ENCODE results near the gene PMS1.
A peak's percentile ranks its signal among the peaks of the same experiment; 100 is the strongest.
"Not testable (repeated sequence)": the region's sequence is repeated elsewhere in the genome, so short reads cannot be mapped to it uniquely, and the experiment has no call there.

The PMS1 gene

DNA sequence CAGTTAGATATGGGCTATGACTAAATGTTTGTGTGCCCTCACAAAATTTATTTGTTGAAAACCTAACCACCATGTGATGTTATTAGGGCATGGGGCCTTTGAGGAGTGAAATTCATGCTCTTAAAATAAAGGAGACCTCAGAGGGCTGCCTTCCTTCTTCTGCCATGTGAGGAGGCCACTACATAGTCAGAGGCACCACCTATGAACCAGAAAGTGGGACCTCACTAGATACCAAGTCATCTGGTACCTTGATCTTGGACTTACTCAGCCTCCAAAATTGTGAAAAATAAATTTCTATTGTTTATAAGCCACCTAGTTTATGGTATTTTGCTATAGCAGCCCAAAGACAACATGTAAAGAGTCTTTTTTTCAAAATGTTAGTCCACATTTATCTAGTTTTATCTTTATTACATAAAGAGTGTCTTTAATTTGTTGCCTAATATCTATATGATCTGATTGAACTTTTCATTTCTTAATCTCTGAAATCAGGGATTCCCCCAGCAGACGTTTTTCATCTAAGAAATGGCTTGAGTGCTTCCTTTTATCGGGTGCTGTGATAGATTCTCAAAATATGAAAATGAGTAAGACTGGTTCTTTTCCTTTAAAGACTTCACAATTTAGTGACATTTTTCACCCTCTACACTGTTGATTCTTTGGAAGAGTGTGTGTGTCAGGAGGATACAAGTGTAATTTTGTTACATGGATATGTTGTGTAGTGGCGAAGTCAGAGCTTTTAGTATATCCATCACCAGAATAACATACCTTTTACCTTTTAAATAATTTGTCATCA is 34.2 kb downstream of the PMS1 start:
- no peak for DNase-seq

DNA sequence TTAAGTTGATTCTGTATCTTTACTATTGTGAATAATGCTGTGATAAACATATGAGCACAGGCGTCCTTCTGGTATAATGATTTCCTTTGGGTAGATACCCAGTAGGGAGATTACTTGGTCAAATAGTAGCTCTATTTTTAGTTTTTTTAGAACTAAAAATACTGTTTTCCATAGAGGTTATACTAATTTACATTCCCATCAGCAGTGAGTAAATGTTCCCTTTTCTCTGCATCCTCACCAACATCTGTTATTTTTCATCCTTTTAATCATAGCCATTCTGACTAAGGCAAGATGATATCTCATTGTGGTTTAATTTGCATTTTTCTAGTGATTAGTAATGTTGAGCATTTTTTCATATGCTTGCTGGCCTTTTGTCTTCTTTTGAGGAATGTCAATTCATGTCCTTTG is 35.1 kb downstream of the PMS1 start:
- no peak for DNase-seq

DNA sequence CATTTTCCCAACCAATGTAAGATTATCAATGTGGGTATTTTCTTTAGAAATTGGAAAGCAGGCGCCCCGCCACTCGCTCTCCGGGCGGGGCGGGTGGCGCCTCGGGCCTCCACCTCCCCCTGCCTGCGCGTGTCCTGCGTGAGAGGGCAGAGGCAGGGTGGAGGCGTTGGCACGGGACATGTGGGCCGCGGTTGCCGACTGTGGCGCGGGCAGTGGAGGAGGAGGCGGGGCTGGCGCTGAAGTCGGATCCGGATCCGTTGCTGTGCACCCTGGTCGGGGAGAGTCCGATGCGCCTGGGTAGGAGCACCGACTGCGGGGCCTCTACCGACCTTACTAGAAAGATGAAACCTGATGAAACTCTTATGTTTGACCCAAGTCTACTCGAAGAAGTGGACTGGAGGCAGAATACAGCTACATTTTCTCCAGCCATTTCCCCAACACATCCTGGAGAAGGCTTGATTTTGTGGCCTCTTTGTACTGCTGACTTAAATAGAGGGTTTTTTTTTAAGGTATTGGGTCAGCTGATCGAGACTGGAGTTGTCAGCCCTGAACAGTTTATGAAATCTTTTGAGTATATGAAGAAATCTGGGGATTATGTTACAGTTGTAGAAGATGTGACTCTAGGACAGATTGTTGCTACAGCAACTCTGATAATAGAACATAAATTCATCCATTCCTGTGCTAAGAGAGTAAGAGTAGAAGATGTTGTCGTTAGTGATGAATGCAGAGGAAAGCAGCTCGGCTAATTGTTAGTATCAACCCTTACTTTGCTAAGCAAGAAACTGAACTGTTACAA is 37.9 kb downstream of the PMS1 start:
- DNase-seq = no peak

DNA sequence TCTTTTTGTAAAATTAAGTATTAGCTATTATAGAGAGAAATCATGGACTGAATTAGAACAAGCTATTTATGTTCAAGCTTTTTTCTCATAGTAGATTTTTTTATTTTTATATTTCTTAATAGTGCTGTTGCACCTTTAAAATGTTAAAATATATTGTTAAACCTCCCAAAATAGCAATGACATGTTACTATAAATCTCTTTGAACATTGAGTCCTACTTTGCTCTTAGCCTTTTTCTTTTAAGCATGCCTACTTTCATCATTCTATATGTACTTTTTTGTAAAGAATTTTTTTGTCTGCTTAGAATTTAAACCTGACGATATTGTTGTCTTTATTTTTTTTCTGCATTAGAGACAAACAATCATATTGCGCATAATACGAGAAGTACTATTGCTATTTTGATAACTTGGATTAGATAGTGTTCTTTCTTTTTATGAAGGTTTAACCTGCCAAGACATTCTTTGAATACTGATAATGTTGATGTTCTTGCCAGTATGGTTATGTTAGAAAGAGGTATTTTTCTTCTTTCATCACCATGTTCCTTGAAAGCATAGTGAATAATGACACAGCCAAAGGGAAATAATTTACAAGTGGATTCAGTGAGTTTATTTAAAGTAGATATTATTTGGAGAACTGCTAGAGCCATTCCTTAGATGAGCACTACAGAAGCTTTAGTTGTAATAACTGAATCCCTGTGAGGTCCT is 40.6 kb downstream of the PMS1 start:
- DNase-seq = no peak

DNA sequence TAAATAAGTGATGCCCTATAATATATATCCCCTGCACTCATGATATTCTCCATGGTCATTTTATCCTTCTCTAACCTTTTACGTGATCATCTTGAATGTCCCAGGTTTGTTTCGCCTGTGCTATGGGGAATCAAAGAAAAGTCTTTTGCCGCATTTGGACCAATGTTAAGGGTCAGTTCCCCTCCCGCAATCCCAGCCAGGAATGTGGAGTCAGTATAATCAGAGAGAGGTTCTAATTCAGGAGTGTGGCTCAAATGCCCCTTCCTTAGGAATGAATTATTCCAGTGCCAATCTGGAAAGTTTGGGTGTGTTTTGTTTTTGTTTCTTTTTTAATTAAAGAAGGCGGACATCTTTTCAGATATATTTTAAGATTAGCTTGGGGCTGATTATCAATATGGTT is 41.8 kb downstream of the PMS1 start:
- DNase-seq = no peak

DNA sequence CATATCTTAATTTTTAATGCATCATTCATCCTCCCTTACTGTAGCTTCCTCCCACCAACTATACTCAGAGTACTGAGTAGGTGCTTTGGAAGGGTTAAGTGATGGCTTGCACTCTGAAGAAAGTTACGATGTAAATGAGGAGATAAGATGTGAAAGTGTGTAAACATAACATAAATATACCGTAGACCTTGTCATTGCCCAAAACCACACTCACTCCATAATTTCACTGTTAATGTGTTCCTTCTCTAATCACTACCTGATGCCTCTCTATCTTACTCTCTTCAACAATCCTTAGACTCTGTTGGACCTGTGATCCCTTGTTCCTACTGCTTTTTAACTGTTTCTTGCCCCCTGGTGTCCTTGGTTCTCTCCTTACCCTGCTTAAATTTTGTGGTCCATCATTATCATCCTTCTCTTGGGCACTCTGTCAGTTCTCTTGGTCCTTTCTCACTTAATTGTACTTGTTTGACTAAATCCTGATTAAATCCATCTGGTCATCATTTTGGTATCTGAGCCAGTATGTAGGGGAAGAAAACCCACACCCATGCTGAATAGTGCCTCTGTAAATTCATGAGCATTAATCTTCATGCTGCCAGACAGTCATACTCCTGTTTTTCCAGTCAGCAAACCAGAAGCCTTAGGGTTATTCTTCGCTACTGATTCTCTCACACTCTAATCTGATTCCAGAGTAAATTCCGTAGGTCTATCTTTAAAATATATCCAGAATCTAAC is 45.0 kb downstream of the PMS1 start:
- DNase-seq = no peak

DNA sequence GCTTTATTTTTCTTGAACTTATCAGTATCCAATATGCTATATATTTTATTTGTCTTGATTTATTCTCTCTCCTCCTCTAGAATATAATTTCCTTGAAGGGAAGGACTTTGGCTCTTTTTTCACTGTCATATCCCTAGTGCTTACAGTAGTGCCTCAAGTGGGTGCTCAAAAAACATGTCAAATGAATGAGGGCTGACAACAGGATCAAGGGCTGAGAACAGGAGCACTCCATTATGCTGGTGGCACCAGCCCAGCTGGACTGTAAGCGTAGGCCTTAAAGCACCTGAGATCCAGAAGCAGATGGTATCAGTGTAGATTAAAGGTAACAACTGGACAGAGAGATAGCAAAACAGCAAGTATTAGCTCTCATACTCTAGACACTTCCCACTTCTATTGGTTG is 46.3 kb downstream of the PMS1 start:
- DNase-seq = peak; percentile 29

DNA sequence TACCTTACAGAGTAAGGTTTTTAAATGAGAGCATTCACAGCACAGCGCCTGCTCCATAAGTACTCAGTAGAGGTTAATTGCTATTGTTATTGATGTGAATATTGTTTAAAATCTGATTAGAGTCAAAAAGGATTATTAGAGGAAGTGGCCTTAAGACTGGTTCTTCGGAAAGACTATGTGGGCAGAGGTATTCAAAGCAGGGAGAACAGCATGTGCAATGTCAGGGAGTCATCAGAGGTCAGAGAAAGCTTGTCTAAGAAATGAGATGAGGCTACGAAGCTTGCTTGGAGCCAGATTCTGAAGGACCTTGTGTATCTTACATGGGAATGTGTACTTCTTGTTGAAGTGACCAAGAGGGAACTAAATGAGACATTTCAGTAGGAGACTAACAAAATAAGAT is 49.8 kb downstream of the PMS1 start:
- no peak for DNase-seq

DNA sequence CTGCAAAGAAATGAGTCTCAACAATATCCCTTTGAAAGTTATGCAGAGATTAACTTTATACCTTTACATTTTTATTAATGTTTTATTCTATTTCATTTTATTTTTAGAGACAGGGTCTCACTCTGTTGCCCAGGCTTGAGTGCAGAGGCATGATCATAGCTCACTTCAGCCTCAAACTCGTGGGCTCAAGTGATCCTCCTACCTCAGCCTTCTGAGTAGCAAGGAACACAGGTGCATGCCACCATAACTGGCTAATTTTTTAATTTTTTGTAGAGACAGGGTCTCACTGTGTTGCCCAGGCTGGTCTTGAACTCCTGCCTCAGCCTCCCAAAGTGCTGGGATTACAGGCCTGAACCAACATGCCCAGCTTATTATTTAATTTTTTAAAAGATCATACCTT is 50.4 kb downstream of the PMS1 start:
- not testable (repeated sequence) for DNase-seq

DNA sequence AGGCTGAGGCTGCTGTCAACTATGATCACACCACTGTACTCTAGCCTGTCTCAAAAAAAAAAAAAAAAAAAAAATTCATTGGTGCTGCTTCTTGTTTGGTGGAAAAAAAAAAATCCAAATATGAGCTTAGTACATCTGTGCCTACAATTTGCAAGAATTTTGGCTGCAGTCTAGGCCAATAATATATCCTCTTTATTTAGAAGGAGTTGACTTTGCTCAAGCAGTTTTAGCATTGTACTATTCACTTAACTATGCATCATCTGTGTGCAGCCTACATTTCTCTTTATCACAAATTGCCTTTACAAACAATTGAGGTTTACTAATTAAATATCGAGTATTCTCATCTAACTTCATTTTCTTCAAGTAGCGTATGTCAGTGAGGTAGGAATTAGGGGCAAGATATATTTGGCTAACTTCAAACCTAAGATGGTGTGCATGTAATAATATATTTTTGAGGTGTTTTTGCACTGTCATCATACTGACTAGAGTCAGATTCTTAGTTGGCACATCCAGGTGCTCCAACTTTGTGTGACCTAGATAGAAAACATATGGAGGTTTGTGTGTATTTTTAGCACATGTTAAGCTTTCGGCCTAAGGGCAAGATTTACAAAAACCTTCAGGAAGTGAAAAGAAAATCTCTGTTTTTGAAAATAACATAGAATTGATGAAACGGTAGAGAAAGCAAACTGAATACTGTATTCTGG is 51.8 kb downstream of the PMS1 start:
- DNase-seq = no peak

DNA sequence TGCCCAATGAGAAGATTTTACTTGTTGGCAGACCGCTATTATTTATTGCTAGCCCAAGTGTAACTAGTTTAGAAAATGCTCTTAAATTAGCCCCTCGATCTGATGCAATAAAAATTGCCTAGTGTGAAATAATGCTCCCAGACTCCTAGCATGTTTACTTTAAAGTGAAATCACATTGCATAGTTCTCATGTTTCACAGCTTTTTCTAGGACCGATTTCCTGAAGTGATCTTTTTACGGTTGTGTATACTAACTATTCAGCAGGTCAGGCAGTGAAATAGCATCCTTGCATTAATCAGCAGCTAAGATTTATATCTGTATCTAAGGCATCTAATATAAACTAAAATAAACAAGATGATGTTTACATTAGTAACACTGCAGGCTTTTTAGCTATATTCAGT is 52.4 kb downstream of the PMS1 start:
- no peak for DNase-seq

DNA sequence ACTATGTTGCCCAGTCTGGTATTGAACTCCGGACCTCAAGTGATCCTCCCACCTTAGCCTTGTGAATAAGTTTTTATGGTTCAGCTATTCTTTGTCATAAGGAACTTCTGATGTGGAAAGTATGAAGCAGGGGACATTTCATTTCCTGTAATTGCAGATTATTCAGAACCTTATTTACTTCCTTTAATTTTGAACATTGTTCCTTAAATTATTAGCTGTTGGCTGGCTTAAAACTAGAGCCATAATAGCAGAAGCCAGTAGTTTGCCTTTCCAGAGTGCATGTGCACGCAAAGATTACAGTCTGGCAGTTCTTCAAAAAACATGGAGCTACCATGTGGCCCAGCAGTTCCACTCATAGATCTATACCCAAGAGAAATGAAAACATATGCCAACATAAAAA is 53.1 kb downstream of the PMS1 start:
- DNase-seq = no peak

DNA sequence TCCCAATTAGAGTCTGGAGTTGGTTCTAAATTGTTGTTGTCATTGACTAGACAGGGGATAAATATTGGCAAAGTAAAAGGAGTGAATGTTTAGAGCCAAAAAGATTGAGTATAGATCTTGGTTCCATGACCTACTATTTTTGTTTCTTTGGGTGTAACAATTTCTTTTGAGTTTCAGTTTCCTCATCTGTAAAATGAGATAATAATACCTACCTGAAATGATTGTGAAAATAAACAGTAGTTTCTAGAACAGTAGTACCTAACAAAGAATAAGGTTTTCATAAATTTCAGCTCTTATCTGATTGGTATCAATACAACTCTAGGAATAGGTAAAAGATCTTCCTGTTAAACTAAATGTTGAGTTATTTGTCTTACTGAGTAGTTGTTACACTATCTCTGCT is 56.8 kb downstream of the PMS1 start:
- no peak for DNase-seq

DNA sequence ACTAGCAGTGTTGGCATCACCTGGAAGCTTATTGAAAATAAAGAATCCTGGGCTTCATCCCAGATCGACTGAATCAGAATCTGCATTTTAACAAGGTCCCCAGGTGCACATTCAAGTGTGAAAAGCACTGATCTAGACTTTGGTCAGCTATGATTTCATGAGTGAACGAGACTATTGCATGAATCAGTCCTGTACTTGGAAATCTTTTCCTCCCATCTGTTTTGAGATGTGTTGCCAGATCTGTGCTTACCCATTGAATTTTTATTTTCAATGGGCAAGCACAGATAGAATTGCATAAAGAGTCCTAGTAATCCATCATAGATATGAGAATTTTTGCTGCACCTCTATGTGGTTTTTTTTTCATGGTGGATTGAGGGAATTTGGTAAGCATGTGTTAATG is 64.0 kb downstream of the PMS1 start:
- DNase-seq = no peak

DNA sequence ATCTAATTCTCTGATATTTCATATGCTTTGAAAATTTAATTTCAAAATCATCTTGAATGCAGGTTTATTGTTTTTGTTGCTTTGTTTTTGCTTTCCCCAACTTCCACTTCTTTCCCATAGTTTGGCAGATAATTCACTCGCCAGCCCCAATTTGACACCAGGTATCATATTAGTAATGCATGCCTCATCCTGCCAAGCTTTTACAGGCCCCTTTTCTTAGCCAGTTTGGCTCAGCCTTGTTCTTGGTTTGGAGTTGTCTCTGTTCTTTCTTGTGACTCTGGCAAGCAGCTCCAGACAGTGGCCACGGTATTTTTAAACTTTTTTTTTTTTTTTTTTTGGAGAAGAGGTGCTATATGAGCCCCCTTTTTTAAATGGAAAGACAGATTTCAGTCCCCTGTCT is 65.3 kb downstream of the PMS1 start:
- no peak for DNase-seq

DNA sequence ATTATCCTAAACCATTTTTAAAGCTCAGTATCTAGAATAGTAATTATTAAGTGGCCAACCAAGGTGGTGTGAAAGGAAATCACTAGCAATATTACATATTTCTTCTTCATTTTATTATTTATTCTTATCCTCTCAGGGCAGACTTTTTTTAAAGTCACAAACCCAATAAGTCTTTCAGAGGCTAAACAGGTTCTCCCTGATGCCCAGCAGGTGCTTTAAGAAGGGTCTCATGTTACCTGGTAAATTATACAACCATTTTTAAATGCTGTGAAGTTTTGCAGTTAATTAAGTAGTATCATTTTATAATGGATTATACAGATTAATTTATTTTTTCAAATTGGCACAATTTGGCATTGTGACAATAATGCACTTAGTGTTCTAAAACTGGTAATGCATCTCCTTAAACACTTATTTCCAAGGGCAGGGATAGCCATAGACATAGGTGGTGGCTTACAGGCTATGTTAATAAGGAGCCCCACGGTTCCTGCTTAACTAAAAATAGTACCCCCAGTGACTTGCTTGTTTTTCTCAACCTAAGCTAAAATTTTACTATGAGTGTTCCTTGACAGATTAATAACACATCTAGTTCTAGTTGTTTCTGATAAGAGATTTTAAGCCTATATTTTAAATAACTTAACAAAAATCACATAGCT is 67.0 kb downstream of the PMS1 start:
- peak; percentile 6 for DNase-seq

DNA sequence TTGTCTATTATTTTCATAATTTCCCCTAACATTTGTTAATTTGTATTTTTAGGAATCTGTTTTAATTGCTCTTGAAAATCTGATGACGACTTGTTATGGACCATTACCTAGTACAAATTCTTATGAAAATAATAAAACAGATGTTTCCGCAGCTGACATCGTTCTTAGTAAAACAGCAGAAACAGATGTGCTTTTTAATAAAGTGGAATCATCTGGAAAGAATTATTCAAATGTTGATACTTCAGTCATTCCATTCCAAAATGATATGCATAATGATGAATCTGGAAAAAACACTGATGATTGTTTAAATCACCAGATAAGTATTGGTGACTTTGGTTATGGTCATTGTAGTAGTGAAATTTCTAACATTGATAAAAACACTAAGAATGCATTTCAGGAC is 69.9 kb downstream of the PMS1 start:
- DNase-seq = no peak

DNA sequence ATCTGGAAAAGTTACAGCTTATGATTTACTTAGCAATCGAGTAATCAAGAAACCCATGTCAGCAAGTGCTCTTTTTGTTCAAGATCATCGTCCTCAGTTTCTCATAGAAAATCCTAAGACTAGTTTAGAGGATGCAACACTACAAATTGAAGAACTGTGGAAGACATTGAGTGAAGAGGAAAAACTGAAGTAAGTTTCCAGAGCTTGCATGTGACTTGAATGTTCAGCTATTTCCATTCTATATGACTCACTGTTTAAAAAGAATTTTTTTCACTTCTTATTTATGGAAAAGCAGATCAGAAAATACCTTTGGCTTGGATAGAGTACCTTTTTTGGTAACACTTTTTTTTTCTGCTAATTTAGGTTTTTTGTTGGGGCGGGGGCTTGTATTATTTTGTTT is 70.7 kb downstream of the PMS1 start:
- no peak for DNase-seq

DNA sequence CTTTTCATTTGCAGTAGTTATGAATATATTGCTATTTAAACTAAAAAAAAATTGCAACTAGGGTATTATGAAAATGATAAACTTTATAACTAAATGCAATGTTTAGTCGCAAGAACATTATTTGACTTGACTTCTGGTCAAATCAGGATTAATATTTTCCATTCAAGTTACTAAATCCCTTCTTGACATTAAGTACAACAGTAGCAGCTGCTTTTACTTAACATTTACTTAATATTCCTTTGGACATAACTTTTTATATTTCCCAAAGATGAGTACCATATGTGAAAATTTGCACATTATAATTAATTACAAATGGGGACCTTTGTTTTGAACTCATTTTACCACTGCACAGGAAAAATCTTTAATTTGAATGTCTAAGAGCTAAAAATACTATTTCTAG is 74.0 kb downstream of the PMS1 start:
- no peak for DNase-seq

DNA sequence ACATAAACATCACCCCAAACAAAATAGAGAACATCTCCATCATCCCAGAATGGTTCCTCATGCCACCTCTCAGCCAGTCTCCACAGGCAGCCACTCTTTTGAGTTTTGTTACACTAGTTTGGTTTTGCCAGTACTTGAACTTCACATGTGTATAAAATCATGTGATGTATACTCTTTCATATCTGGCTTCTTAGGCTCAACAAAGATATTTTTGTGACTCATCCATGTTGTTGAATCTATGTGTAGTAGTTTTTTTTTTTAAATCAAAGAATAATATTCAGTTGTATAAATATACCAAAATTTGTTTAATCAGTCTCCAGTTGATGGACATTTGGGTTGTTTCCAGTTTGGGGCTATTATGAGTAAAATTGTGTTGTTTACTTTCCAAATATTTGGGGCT is 75.9 kb downstream of the PMS1 start:
- no peak for DNase-seq

DNA sequence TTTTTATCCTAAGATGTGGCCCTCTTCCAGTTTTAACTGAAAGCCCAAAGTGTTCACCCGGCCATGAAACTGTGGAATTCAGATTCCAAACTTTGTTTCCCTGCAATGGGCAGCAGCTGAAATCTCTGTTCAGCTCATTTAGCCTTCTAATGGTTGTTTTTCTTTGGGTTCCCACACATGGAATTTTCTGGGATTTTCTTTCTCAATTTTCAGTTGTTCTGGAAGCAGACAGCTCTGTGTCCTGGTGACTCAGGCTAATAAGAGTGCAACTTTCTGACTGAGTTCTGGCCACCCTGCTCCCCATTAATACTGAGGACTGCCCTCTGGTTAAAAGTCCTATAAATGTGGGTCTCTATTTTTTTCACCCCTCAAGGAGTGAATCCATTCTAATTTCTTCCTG is 78.5 kb downstream of the PMS1 start:
- no peak for DNase-seq

DNA sequence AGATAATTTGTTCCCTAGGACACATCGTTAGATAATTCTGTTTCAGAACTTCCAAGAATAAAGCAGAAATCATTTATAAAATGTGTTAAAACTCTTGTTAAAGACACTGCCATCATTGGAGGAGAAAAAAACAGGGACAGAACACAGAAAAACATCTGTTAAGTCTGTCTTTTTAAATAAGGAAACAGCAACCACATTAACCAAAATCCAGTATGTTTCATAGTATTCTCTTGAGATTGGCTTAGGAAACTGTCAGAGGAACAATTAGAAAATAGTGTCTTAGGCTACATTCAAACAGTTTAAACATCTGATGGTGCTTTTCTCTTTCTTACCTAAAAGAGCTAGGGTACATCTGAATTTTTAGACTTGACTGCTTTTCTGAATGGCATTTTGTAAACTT is 81.6 kb downstream of the PMS1 start:
- no peak for DNase-seq
